ENCODE measurements around the gene SF3A2. TPM values are rescaled to one million over a fixed set of nuclear protein-coding genes. Genes with fewer than 3 reads are reported as not detected.

Gene SF3A2
- total and polyA plus RNA-seq, 10 of the 15 experiments (the other 5 are each of a cell fraction or from before 2014, with no cell fraction given) = 0.33 to 143 (median 30.6) TPM

DNA sequence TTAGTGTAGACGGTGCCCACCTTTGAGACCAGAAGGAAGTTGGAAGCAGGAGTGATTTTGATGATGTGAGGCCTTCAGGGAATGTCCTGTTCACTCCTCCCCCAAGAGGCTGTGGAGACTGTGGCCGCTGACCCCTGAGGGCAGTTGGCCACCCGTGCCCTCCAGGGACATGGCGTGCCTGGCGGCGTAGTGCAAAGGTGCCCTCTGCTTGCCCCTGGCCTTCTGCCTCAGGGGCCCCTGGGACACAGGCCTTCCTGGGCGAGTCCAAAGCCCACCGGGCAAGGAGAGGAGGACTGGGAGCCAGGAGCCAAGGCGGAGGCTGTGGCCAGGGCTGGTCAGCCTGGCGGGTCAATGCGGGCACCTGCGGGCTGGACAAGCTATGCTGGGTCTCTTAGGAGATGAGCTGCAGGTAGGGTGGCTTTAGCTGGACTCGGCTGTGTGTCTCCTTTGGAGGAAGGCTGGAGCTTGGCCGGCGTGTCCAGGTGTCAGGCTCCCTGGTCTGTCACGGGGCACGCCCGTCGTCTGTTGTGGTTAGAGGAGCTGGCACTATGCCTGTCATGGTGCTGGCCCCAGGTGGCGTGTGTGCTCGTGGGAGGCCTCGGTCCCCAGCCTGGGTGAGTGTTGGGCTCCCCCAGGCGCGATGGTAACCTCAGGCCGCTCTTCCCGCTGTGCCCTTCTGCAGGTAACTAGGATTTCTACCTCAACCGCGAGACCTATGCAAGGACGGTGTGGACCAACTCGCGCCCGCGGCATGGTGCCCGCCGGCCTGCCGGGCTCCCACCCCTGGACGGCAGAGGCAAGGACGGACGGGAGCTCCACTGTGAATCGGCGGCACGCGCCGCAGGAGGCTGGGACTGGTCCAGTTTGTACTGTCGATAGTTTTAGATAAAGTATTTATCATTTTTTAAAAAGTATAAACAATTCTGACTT, 7.3 kb upstream of the SF3A2 start:
- Histone ChIP-seq H3K9ac (ENCODE audit: control insufficient read depth, insufficient read depth, low read length) (no peak overlapping the region), H3K4me2 (ENCODE audit: control insufficient read depth, insufficient read depth) (no peak overlapping the region), H3K27me3 (replicated peaks in 1 of 2; ENCODE audit: control insufficient read depth in 2 of 2, insufficient read depth in 2 of 2, low read length in 1 of 2) (no peaks in the 10 kb centered on the region), H4K20me1 (ENCODE audit: control insufficient read depth, insufficient read depth) (no peaks in the 10 kb centered on the region), H3K79me2 (ENCODE audit: control insufficient read depth, insufficient read depth, low read length) (peaks cover 14% of the 10 kb centered on the region), H3K4me3 (no peak overlapping the region), H3K9me3 (replicated peaks; ENCODE audit: control insufficient read depth, insufficient read depth, low read length) (no peaks in the 10 kb centered on the region), H3K4me1 (ENCODE audit: control insufficient read depth, insufficient read depth, low read length) (peaks cover 11% of the 10 kb centered on the region), H3K27ac (ENCODE audit: control insufficient read depth, insufficient read depth) (no peak overlapping the region), H2AFZ (ENCODE audit: control insufficient read depth, low read depth, low read length) (no peak overlapping the region), H3K36me3 (ENCODE audit: control insufficient read depth in 2 of 2, insufficient read depth in 2 of 2, low read length in 1 of 2) (peaks cover 0 to 43% of the 10 kb centered on the region in 2 experiments; a peak in 3 of 4 replicates)
- RAD21 ChIA-PET (ENCODE audit: unreplicated experiment) = interaction anchor here (1.1 to 1.5 kb wide), 2 partner anchors 9 to 73 kb away, joined by 3 to 5 read pairs; no protein-coding TSS in a partner anchor
- BruUV-seq (replicated peaks) = TSS peak; percentile 21
- intact Hi-C loops (cut with micrococcal nuclease; ENCODE audit: unreplicated experiment) = loop anchor here (10.0 kb wide), 1 partner anchor 135 kb away; the partner anchor contains the start of genes IZUMO4 and MOB3A
- 91% methylated on average over 43 of the region's 45 CpGs for WGBS (ENCODE audit: insufficient coverage, insufficient replicate concordance, low lambda C conversion rate, missing lambda C conversion rate)
- CTCF ChIA-PET = interaction anchor here (0.9 to 1.0 kb wide), 2 partner anchors 58 to 74 kb away, joined by 3 to 4 read pairs; no protein-coding TSS in a partner anchor
- POLR2A ChIA-PET = interaction anchor here (0.5 to 0.6 kb wide), 3 partner anchors 19 to 96 kb away, joined by 3 to 7 read pairs (median 4); no protein-coding TSS in a partner anchor
- in situ Hi-C loops (cut with MboI) = loop anchor here (5.0 kb wide), 1 partner anchor 88 kb away; no protein-coding TSS in a partner anchor
- no peak for DNase-seq (ENCODE audit: low read depth, low spot score)
- SMC1A ChIA-PET (ENCODE audit: uncharacterized antibody, unreplicated experiment) = interaction anchor here (0.6 kb wide), 1 partner anchor 43 kb away, joined by 3 read pairs; no protein-coding TSS in a partner anchor
- TF ChIP-seq SMARCA5 (IDR thresholded peaks at IDR 0.05) (no peak), POLR2AphosphoS2 (IDR thresholded peaks at IDR 0.05; ENCODE audit: low read depth, low read length) (no peak; the same call in 1 of the 2 replicates), POLR2A (IDR thresholded peaks at IDR 0.05; ENCODE audit: low read depth, low read length) (peak; percentile 64), RUNX3 (IDR thresholded peaks at IDR 0.05; ENCODE audit: low read length) (peak; percentile 10; the same call in 1 of the 2 replicates), RB1 (IDR thresholded peaks at IDR 0.05; ENCODE audit: borderline replicate concordance) (no peak)
- TF ChIP-seq, protein P1, sequence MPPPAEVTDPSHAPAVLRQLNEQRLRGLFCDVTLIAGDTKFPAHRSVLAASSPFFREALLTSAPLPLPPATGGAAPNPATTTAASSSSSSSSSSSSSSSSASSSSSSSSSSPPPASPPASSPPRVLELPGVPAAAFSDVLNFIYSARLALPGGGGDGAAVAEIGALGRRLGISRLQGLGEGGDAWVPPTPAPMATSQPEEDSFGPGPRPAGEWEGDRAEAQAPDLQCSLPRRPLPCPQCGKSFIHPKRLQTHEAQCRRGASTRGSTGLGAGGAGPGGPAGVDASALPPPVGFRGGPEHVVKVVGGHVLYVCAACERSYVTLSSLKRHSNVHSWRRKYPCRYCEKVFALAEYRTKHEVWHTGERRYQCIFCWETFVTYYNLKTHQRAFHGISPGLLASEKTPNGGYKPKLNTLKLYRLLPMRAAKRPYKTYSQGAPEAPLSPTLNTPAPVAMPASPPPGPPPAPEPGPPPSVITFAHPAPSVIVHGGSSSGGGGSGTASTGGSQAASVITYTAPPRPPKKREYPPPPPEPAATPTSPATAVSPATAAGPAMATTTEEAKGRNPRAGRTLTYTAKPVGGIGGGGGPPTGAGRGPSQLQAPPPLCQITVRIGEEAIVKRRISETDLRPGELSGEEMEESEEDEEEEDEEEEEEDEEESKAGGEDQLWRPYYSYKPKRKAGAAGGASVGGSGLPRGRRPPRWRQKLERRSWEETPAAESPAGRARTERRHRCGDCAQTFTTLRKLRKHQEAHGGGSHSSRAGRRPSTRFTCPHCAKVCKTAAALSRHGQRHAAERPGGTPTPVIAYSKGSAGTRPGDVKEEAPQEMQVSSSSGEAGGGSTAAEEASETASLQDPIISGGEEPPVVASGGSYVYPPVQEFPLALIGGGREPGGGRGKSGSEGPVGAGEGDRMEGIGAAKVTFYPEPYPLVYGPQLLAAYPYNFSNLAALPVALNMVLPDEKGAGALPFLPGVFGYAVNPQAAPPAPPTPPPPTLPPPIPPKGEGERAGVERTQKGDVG (CRISPR knock-in tag; IDR thresholded peaks at IDR 0.05) = no peak
- FAIRE-seq = no peak
- no peak for ATAC-seq
